ENCODE measurements around the gene OR4K5. TPM values are rescaled to one million over a fixed set of nuclear protein-coding genes. Genes with fewer than 3 reads are reported as not detected.

OR4K5 gene
- total RNA-seq, 1 donor from 2014 or later: not detected

DNA sequence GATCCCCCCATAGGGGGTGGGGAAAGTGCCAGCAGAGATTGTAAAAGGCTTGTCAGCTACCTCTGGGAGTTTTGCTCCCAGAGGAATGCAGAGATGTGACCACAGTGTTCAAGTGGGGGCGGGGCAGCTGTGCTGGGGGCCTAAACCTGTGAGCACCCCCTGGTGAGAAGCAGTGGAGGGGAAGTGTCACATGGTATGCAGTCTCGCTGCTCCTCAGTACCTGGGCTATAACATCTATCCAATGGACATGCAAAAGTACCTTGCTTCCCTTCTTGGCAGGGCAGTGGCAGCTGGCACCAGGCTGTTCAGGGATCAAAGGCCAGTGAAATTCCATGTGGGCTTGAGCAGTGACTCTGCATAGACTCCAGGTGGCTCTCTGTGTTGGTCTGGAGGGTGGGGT lies 25.1 kb upstream of the OR4K5 start:
- Histone ChIP-seq H3K27me3 (no peaks in the 10 kb centered on the region), H3K27ac (no peak overlapping the region), H3K4me3 (no peak overlapping the region), H3K36me3 (no peaks in the 10 kb centered on the region), H3K9me3 (peaks cover 11% of the 10 kb centered on the region), H3K4me1 (no peaks in the 10 kb centered on the region)
- DNase-seq (ENCODE audit: extremely low spot score in 2 of 2): no peak
- intact Hi-C loops (cut with DNase I): no loop called here
- TF ChIP-seq, protein P1, sequence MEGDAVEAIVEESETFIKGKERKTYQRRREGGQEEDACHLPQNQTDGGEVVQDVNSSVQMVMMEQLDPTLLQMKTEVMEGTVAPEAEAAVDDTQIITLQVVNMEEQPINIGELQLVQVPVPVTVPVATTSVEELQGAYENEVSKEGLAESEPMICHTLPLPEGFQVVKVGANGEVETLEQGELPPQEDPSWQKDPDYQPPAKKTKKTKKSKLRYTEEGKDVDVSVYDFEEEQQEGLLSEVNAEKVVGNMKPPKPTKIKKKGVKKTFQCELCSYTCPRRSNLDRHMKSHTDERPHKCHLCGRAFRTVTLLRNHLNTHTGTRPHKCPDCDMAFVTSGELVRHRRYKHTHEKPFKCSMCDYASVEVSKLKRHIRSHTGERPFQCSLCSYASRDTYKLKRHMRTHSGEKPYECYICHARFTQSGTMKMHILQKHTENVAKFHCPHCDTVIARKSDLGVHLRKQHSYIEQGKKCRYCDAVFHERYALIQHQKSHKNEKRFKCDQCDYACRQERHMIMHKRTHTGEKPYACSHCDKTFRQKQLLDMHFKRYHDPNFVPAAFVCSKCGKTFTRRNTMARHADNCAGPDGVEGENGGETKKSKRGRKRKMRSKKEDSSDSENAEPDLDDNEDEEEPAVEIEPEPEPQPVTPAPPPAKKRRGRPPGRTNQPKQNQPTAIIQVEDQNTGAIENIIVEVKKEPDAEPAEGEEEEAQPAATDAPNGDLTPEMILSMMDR (IDR thresholded peaks at IDR 0.05): no peak

DNA sequence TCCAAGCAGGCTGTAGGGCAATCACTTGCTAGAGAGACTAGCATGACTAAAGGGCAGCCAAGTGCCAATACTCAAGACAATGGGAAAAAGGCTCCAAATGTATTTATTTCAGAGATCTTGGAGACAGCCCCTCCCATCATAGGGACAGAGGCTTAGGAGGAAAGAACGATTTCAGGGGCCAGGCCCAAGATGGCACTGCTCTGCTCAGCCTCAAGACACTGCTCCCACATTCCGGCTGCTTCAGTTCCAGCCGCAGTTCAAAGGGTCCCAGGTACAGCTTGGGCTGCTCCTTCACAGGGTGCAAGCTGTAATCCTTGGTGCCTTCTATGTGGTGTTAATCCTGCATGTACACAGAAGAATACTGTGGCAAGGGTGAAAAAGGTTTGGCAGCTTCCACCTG lies 19.4 kb upstream of the OR4K5 start:
- Histone ChIP-seq H3K4me1 (no peaks in the 10 kb centered on the region), H3K27ac (no peak overlapping the region), H3K36me3 (no peaks in the 10 kb centered on the region), H3K9me3 (peaks cover 2% of the 10 kb centered on the region), H3K27me3 (no peaks in the 10 kb centered on the region), H3K4me3 (no peak overlapping the region)
- TF ChIP-seq POLR2AphosphoS5 (IDR thresholded peaks at IDR 0.05; ENCODE audit: insufficient read depth in 1 of 2, low read depth in 1 of 2) (no peak), POLR2A (IDR thresholded peaks at IDR 0.05) (no peak)
- TF ChIP-seq, protein P1 (IDR thresholded peaks at IDR 0.05): no peak
- intact Hi-C loops (cut with DNase I): no loop called here
- no peak for DNase-seq (ENCODE audit: extremely low spot score in 2 of 2)

DNA sequence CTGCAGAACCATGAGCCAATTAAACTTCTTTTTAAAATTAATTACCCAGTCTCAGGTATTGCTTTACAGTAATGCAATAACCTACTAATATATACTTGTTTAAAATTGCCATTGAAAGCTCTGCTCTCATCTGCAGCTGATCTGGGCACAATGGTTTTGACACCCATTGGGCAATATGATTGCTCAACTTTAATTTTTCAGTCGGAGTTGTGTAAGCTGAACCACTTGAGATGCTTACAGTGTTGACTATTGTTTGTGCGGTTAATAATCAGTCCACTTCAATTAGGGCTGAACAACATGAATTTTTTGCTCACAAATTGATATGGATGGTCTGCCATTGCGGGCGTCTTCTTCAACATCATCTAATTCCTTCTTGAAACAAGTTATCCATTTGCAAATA lies 18.0 kb upstream of the OR4K5 start:
- no peak overlapping the region for H3K27ac ChIP-seq
- H3K27me3 ChIP-seq: no peaks in the 10 kb centered on the region
- no peak for TF ChIP-seq POLR2A (IDR thresholded peaks at IDR 0.05)
- TF ChIP-seq, protein P1 (IDR thresholded peaks at IDR 0.05): no peak
- no peak for TF ChIP-seq POLR2AphosphoS5 (IDR thresholded peaks at IDR 0.05; ENCODE audit: insufficient read depth in 1 of 2, low read depth in 1 of 2)
- intact Hi-C loops (cut with DNase I): no loop called here
- no peaks in the 10 kb centered on the region for H3K4me1 ChIP-seq
- no peaks in the 10 kb centered on the region for H3K9me3 ChIP-seq
- H3K4me3 ChIP-seq: no peak overlapping the region
- no peaks in the 10 kb centered on the region for H3K36me3 ChIP-seq
- no peak for DNase-seq (ENCODE audit: extremely low spot score in 2 of 2)

DNA sequence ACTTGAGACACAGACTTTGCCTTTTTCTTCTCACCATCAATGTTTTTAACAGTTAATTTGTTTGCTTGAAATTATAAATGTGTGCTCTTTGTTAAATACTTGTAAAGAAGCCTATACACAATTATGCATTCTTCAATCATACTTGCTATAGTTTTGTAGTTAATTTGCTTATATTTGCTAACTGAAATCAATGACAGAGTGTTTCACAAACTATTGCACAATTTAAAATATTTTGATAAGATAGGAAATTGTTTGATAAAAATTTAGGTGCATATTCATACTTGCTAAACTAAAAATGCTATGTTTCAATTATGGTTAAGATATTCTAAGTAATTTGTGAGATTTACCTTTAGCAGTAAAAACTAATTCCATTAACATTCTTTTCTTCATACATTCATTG lies 13.7 kb upstream of the OR4K5 start:
- Histone ChIP-seq H3K9me3 (no peaks in the 10 kb centered on the region), H3K4me3 (no peak overlapping the region), H3K27me3 (no peaks in the 10 kb centered on the region), H3K36me3 (no peaks in the 10 kb centered on the region), H3K4me1 (no peaks in the 10 kb centered on the region), H3K27ac (no peak overlapping the region)
- DNase-seq (ENCODE audit: extremely low spot score in 2 of 2): no peak
- intact Hi-C loops (cut with DNase I): no loop called here
- TF ChIP-seq POLR2A (IDR thresholded peaks at IDR 0.05) (no peak), POLR2AphosphoS5 (IDR thresholded peaks at IDR 0.05; ENCODE audit: insufficient read depth in 1 of 2, low read depth in 1 of 2) (no peak)
- TF ChIP-seq, protein P1 (IDR thresholded peaks at IDR 0.05): no peak

DNA sequence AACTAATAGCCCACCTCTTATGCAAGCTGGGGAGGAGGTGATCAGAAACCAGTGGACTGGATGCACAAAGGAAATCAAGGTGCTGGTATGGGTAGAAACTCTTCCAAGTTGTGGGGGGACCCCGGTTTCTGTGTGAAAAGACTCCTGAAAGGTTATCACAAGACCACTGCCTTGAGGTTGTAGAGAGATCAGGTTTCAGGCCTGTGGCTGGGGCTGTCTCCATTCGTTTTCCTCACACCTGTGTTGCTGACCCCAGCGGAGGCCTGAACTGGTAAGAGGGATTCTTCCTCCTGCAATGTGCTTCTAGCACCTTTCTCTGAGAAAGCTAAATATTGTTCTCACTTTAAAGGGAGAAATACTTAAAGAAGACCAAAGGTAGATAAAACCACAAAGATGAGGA lies 9.3 kb upstream of the OR4K5 start:
- TF ChIP-seq POLR2AphosphoS5 (IDR thresholded peaks at IDR 0.05; ENCODE audit: insufficient read depth in 1 of 2, low read depth in 1 of 2) (no peak), POLR2A (IDR thresholded peaks at IDR 0.05) (no peak)
- TF ChIP-seq, protein P1 (IDR thresholded peaks at IDR 0.05): no peak
- no peak overlapping the region for H3K27ac ChIP-seq
- H3K9me3 ChIP-seq: no peaks in the 10 kb centered on the region
- H3K36me3 ChIP-seq: no peaks in the 10 kb centered on the region
- DNase-seq (ENCODE audit: extremely low spot score in 2 of 2): no peak
- H3K4me1 ChIP-seq: no peaks in the 10 kb centered on the region
- H3K4me3 ChIP-seq: no peak overlapping the region
- H3K27me3 ChIP-seq: no peaks in the 10 kb centered on the region
- intact Hi-C loops (cut with DNase I): no loop called here
